Measurements from ENCODE around the gene C14orf180. TPM values are rescaled to one million over a fixed set of nuclear protein-coding genes. Genes with fewer than 3 reads are reported as not detected.

Gene C14orf180
- total and polyA plus RNA-seq, 12 donors: 13.8 to 139 (median 75.1) TPM

GRCh38 chr14:104567141-104567956 lies 12.2 kb upstream of the C14orf180 start:
- DNase-seq (no peak), ATAC-seq (no peak)
- Histone ChIP-seq H3K27me3 (peaks cover 0 to 55% (median 32%) of the 10 kb centered on the region in 7 donors), H3K4me3 (no peak overlapping the region), H3K9me3 (no peaks in the 10 kb centered on the region), H3K27ac (no peak overlapping the region), H3K36me3 (no peaks in the 10 kb centered on the region), H3K4me1 (peaks cover 3 to 33% (median 18%) of the 10 kb centered on the region in 9 donors)
- intact Hi-C loops (cut with DNase I): loop anchor here in 3 of 10 donors (5.0 to 10.0 kb wide), 3 partner anchors 65 to 490 kb away; no protein-coding TSS in a partner anchor
- WGBS, 2 donors: 50 to 66% methylated on average over 27 of the region's 27 CpGs
- TF ChIP-seq CTCF (IDR thresholded peaks at IDR 0.05): no peak

- ATAC-seq (no peak), DNase-seq (no peak)
- 80 to 85% methylated on average over 9 of the region's 9 CpGs for WGBS, 2 donors
- TF ChIP-seq CTCF (IDR thresholded peaks at IDR 0.05): no peak
- Histone ChIP-seq H3K36me3 (no peaks in the 10 kb centered on the region), H3K4me3 (no peak overlapping the region), H3K27me3 (peaks cover 0 to 55% (median 32%) of the 10 kb centered on the region in 7 donors), H3K4me1 (peaks cover 3 to 33% (median 19%) of the 10 kb centered on the region in 9 donors), H3K27ac (no peak overlapping the region), H3K9me3 (no peaks in the 10 kb centered on the region)
- intact Hi-C loops (cut with DNase I): loop anchor here in 3 of 10 donors (5.0 to 10.0 kb wide), 3 partner anchors 64 to 491 kb away; no protein-coding TSS in a partner anchor
Measured at GRCh38 chr14:104567957-104568225, 11.7 kb upstream of the C14orf180 start.

GRCh38 chr14:104568620-104569019 lies 10.9 kb upstream of the C14orf180 start:
- Histone ChIP-seq H3K27ac (no peak overlapping the region), H3K36me3 (no peaks in the 10 kb centered on the region), H3K4me1 (peaks cover 3 to 27% (median 15%) of the 10 kb centered on the region in 9 donors), H3K9me3 (no peaks in the 10 kb centered on the region), H3K4me3 (no peak overlapping the region), H3K27me3 (peaks cover 0 to 55% (median 32%) of the 10 kb centered on the region in 7 donors)
- 77 to 87% methylated on average over 11 of the region's 11 CpGs for WGBS, 2 donors
- ATAC-seq (no peak), DNase-seq (no peak)
- no peak for TF ChIP-seq CTCF (IDR thresholded peaks at IDR 0.05)
- intact Hi-C loops (cut with DNase I): loop anchor here in 3 of 10 donors (5.0 to 10.0 kb wide), 3 partner anchors 64 to 491 kb away; no protein-coding TSS in a partner anchor

GRCh38 chr14:104569435-104569834 lies 10.1 kb upstream of the C14orf180 start:
- Histone ChIP-seq H3K4me3 (no peak overlapping the region), H3K27me3 (peaks cover 0 to 54% (median 32%) of the 10 kb centered on the region in 7 donors), H3K4me1 (peaks cover 0 to 27% (median 8%) of the 10 kb centered on the region in 9 donors), H3K36me3 (no peaks in the 10 kb centered on the region), H3K27ac (no peak overlapping the region), H3K9me3 (no peaks in the 10 kb centered on the region)
- intact Hi-C loops (cut with DNase I): loop anchor here in 3 of 10 donors (5.0 to 10.0 kb wide), 3 partner anchors 63 to 492 kb away; no protein-coding TSS in a partner anchor
- no peak for DNase-seq
- ATAC-seq: no peak
- WGBS, 2 donors: 67 to 70% methylated on average over 10 of the region's 10 CpGs
- TF ChIP-seq CTCF (IDR thresholded peaks at IDR 0.05): no peak

All from heart right ventricle (tissue), 16 donors.